SK-N-DZ (cell line): ENCODE data around the gene SLC11A2.
"Not testable (repeated sequence)": the region's sequence is repeated elsewhere in the genome, so short reads cannot be mapped to it uniquely, and the experiment has no call there.

ENCODE experiments used
- DNase-seq: peaks from one replicate; pipeline ENCODE4 v3.0.0-alpha.2; 2015; ENCODE audit warnings: low spot score

Gene SLC11A2

GRCh38 chr12:51027342-51027835 is 1.2 kb upstream of the SLC11A2 start:
- DNase-seq: no peak

DNA sequence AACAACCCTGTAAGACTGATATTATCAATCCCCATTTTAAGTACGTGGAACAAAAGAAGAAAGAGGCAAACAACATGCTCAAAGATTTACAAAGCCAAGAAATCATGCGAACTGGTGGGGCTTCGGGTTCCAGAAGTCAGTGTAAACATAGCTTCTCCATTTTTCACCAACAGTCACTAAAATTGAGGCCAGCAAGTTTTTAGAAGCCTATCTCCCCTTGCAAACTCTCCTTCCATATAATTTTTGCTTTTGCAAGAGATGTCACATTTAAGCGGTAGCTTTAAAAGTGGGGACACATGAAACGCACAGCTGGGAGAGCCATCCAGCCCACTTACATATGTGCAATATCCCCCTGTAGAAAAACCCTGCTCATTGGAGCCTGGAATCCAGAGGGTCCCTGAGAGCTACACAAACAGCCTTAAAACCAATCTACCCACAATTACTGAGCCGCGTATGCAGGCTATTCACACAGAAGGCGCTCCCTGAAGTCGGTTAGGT is 797 bp downstream of the SLC11A2 start:
- no peak for DNase-seq

DNA sequence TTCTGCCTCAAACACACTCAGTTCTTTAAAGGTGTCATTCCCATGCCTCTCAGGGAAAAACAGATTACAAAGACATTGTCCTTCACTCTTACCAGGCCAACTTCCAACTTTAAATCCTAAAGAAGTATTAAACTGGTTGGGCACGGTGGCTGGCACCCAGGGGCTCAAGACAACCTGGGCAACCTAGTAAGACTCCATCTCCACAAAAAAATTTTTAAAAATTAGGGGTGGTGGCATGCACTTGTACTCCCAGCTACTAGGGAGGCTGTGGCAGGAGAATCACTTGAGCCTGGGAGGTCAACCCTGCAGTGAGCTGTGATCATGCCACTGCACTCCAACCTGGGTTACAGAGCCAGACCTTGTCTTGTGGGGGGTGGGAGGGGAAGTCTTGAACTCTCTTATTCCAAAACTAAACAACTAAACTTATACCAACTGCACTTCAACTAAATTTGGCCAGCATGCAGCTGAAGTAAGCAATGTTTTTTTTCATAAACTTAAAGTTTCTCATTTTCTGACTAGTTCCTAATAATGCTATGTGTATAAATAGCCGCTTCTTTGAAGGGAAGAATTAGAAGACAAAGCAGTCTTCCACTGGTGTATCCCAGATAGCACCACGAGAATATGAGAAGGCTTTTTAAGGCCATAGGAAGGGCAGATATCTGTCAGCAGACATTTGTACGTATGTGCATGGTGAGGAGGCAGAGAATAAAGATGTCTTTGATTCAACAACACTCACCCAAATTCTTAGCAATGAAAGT is 2.4 kb downstream of the SLC11A2 start:
- DNase-seq: no peak

DNA sequence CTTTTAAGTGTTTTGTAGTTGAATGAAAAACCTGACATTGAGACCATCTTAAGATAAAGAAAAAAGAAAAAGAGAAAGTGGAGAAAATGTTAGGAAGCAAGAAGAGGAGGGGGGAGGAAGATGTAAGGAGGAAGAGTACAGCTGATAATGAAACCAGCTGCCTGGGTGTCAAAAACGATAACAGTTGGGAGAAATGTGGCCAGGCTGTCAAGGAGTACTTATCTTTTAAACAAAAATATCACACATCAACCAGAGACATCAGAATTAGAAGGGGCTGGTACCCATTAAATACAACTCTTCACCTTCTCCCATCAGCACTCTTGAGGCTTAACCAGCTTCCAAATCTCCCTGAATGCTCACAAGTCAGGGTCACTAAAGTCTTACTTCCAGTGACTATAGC is 4.5 kb downstream of the SLC11A2 start:
- DNase-seq: no peak

DNA sequence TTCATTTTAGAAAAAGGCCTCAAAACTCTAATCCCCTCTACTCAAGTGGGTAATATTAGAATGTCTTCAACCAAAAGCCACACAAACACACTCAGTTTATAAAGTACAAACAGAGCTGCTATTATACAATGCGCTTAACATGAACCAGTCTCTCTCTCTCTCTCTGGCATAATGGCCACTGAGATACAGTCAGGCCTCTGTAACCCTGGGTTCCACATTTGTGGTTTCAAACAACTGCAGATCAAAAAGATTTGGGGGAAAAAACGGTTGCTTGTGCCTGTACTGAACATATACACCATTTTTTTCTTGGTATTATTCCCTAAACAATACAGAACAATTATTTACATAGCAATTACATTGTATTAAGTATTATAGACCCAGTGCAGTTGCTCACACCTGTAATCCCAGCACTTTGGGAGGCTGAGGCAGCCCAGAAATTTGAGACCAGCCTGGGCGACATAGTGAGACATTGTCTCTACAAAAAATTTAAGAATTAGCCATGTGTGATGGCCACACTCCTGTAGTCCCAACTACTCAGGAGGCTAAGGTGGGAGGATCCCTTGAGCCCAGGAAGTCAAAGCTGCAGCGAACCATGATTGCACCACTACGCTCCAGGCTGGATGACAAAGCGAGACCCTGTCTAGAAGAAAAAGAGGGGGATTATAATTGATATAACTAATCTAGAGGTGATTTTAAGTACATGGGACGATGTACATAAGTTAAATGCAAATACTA is 5.6 kb downstream of the SLC11A2 start:
- DNase-seq: no peak

- DNase-seq: no peak
These were observed 6.3 kb downstream of the SLC11A2 start for GRCh38 chr12:51019927-51020326.

DNA sequence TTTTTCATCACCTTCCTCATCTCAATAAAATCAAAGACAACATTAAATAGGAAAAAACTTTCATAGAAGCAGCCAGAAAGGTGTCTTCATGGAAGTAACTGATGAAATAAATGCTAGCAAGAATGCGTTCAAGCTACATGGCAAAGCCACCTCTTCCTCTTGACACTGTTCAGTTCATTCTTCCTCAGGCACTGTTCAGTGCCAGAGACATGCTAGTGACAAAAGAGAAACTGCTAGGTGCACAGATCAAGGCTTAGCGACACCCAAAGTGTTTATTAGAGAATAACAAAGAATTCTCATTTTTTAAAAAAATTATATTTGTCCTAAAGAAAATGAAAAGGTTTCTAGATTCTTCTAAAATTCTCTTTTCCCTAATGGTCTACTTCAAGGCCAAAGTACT is 7.2 kb downstream of the SLC11A2 start:
- DNase-seq: no peak

DNA sequence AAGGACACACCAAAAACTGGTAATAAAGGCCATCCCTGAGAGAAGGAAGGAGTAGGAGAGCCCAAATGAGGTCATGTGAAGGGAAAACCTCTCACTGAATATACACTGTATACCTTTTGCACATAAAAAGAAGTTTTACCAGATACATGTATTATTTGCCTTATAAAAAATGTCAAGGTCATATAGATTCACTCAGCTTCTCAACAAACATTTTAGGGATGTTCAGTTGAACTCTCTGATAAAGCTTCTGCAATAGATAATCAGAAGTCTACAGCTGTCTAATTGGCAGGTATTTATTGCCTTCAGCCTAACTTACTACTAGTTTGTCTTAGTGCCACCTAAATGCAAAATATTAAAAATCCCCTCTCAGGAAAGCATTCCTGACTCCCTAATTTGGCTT is 8.7 kb downstream of the SLC11A2 start:
- no peak for DNase-seq

DNA sequence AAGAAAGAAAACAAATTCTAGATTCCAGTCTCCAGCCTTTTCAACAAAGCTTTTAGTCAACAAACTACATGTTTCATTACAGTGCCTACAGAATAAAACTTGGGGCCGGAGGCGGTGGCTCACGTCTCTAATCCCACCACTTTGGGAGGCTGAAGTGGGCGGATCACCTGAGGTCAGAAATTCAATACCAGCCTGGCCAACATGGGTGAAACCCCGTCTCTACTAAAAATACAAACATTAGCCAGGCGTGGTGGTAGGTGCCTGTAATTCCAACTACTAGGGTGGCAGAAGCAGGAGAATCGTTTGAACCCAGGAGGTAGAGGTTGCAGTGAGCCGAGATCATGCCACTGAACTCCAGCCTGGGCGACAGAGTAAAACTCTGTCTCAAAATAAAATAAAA is 11.7 kb downstream of the SLC11A2 start:
- not testable (repeated sequence) for DNase-seq

- no peak for DNase-seq
These were observed 12.7 kb downstream of the SLC11A2 start for GRCh38 chr12:51013441-51013840.

DNA sequence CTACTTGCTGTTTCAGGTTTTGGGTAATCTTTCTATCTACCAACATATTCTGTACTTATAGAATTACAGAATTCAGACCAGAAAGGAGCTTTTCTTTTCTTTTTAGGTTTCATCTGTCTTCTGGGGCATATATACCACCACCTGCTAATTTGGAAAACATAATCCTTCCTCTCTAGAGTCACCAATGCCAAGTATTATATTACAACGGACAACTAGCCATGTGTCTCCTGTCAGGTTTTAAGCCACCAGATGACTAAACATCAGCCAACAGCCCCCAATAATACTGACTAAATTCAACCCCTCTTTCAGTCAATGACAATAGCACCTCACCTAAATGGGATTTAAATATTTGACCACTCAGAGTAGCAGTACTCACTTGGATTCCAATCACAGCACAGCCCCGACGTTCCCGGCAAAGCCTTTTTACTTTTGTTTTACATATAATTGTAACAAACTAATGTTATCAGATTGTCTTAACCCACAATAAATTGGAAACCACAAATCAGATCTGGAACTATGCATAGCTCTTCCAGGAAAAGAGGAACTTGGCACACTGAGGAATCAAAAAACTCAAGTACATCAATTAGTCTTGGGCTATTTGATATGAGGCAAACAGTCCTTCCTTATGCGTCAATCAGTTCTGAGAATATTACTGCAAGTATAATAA is 13.5 kb downstream of the SLC11A2 start:
- DNase-seq: no peak

DNA sequence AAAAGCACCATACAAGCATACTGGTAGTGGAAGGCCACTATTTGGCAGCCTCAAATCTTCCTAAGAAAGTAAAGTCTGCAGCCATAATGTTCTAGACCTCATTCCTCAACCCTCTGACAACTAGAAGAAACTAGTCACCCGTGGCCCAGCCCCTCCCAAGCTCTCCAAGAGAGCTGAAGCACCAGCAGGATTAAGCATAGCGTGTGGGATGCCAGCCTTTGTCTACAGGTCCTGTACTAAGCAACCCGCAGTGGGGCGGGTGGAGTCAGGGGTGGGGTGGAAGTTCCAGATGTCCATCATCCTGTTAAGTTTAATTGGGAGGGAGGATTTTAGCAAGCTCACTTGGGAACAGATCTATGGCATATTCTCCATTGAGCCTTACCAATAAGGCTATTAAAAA is 14.2 kb downstream of the SLC11A2 start:
- no peak for DNase-seq

DNA sequence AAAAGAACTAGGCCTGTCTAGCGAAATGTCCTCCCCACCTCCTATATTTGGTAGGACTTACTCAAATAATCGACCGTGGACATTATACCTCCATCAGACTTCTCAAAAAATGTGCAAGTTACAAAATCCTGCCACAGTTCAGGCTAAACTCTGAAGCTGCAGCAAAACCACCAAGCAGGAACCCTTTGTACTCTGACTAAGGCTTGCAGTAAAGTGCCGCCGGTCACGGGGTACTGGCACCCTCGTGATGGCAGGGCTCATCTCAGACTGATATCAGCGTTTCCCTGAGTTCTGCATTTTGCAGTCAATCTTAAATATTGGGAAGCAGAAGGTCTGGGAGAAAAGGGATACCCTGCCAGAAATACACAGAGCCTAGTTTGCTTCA is 17.1 kb downstream of the SLC11A2 start:
- no peak for DNase-seq

DNA sequence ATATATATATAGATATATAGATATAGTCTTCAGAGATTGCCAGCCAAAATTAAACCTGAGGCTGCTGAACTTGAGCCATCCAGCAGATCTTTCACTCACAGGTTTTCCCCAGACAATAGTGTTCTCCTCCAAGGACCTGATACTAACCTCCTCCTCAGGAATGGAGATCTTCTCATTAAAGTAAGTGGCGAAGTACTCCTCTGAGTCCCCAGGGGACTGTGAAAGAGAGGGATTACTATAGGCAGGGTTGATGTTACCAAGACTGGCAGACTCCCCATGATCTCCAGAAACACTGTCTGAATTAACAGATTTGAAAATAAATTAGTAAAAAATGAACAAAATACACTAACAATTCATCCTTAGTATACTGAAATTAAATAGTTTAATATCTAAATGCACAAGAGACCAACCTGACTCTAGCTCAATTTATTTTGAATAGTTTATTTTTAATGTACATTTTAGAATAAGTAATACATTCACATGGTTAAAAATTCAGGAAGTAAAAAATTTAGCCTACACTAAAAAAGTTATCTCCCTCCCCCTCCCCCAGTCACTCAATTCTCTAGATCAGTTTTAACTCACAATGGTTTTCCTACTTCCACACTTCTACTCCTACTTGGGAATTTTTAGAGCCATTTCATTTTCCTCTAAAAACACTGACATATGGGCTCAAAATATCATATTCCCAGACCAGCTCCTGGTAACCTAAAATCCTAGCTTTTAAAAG is 17.7 kb downstream of the SLC11A2 start:
- no peak for DNase-seq

- DNase-seq: no peak
These were observed 20.5 kb downstream of the SLC11A2 start for GRCh38 chr12:51005671-51006070.

DNA sequence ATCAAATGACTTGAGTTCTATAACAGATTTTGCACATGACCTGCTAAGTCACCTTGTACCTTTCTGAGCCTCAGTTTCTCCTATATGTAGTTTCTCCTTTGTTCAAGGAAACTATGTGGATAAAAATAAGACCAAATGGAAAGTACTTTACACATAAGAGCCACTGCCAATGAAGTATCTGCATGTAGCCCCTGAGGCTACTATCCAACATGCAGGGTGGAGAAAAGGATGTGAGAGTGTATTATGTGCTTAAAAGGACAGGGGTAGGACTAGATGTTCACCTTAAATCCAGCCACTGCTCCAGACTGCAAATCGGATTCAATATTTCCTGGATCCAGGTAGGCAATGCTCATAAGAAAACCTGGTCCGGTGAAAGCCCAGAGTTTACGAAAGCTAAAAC is 21.2 kb downstream of the SLC11A2 start:
- DNase-seq: no peak

- no peak for DNase-seq
These were observed 21.7 kb downstream of the SLC11A2 start for GRCh38 chr12:51004504-51004903.

GRCh38 chr12:51001799-51002198 is 24.4 kb downstream of the SLC11A2 start:
- no peak for DNase-seq

GRCh38 chr12:51000245-51000644 is 25.9 kb downstream of the SLC11A2 start:
- no peak for DNase-seq

GRCh38 chr12:50999093-50999492 is 27.1 kb downstream of the SLC11A2 start:
- DNase-seq: no peak

- DNase-seq: no peak
These were observed 33.4 kb downstream of the SLC11A2 start for GRCh38 chr12:50992819-50993218.

DNA sequence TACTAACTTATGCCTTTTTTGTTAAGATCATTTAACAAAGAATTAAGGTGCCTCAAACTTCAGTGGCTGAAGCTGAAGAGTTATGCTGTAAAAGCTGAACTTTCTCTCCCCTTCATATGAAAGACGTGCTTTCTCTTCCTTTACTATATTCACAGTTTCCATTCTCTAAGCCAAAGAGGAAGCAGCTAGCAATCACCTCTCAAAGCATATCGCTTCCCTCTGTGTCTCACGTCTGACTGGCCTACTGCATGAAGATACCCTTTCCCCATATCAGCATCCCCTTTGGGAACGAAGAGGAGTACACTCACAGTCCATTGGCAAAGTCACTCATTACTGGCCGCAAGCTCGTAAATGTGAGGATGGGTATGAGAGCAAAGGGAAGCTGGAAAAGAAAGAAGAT is 34.9 kb downstream of the SLC11A2 start:
- no peak for DNase-seq
